Measurements from ENCODE around the gene CDH15. TPM values are rescaled to one million over a fixed set of nuclear protein-coding genes. Genes with fewer than 3 reads are reported as not detected.

The CDH15 gene
- total and polyA plus RNA-seq, 7 experiments from 2014 or later, result not detected

GRCh38 chr16:89166696-89167424, 4.7 kb upstream of the CDH15 start:
- intact Hi-C loops (cut with micrococcal nuclease), result loop anchor here (1.0 to 2.0 kb wide), 6 partner anchors 52 to 430 kb away; partner anchors contain the start of gene TRAPPC2L (in 1 of the 2)
- Mint-ChIP-seq H3K27me3 (peaks cover 0 to 6% (median 0%) of the 10 kb centered on the region in 5 donors), H3K36me3 (no peaks in the 10 kb centered on the region), H3K27ac (no peak overlapping the region), H3K9me3 (peaks cover 0 to 4% (median 0%) of the 10 kb centered on the region in 11 donors), H3K4me1 (peaks cover 6 to 10% (median 8%) of the 10 kb centered on the region in 7 donors), H3K4me3 (no peak overlapping the region)
- CTCF ChIA-PET, result interaction anchor here (0.6 to 1.2 kb wide), 11 partner anchors 11 to 640 kb away, joined by 3 to 5 read pairs (median 3); no protein-coding TSS in a partner anchor
- Histone ChIP-seq H3K4me1 (ENCODE audit: control insufficient read depth in 2 of 2, insufficient read depth in 2 of 2, low read length in 2 of 2) (peaks cover 8 to 21% of the 10 kb centered on the region in 2 donors), H3K4me3 (ENCODE audit: low read length) (no peak overlapping the region), H3K27me3 (ENCODE audit: control insufficient read depth in 2 of 2, insufficient read depth in 2 of 2, low read length in 2 of 2) (no peaks in the 10 kb centered on the region), H3K36me3 (ENCODE audit: control insufficient read depth in 2 of 3, insufficient read depth in 3 of 3, low read length in 3 of 3) (no peaks in the 10 kb centered on the region), H3K27ac (ENCODE audit: low read depth, low read length) (no peak overlapping the region), H3K9me3 (ENCODE audit: control insufficient read depth in 2 of 3, low read length in 3 of 3) (no peaks in the 10 kb centered on the region)
- no peak for ATAC-seq
- POLR2A ChIA-PET, result interaction anchor here (1.0 to 1.3 kb wide), 2 partner anchors 11 to 226 kb away, joined by 3 to 4 read pairs; no protein-coding TSS in a partner anchor
- DNase-seq, result peak in 1 of 9 donors; percentile 37

- Mint-ChIP-seq H3K9me3 (peaks cover 0 to 2% (median 0%) of the 10 kb centered on the region in 11 donors), H3K27me3 (peaks cover 0 to 6% (median 0%) of the 10 kb centered on the region in 5 donors), H3K4me3 (no peak overlapping the region), H3K4me1 (peaks cover 6 to 10% (median 8%) of the 10 kb centered on the region in 7 donors), H3K27ac (no peak overlapping the region), H3K36me3 (no peaks in the 10 kb centered on the region)
- Histone ChIP-seq H3K27ac (ENCODE audit: low read depth, low read length) (no peak overlapping the region), H3K9me3 (ENCODE audit: control insufficient read depth in 2 of 3, low read length in 3 of 3) (no peaks in the 10 kb centered on the region), H3K4me1 (ENCODE audit: control insufficient read depth in 2 of 2, insufficient read depth in 2 of 2, low read length in 2 of 2) (peaks cover 8 to 21% of the 10 kb centered on the region in 2 donors), H3K4me3 (ENCODE audit: low read length) (no peak overlapping the region), H3K27me3 (ENCODE audit: control insufficient read depth in 2 of 2, insufficient read depth in 2 of 2, low read length in 2 of 2) (no peaks in the 10 kb centered on the region), H3K36me3 (ENCODE audit: control insufficient read depth in 2 of 3, insufficient read depth in 3 of 3, low read length in 3 of 3) (no peaks in the 10 kb centered on the region)
- ATAC-seq, result peak; percentile 49
- peak; percentile 67 to 94 (median 82) for DNase-seq
- intact Hi-C loops (cut with micrococcal nuclease), result loop anchor here (1.0 to 2.0 kb wide), 6 partner anchors 52 to 431 kb away; partner anchors contain the start of gene TRAPPC2L (in 1 of the 2)
- CTCF ChIA-PET, result interaction anchor here (0.6 to 1.2 kb wide), 10 partner anchors 12 to 641 kb away, joined by 3 to 5 read pairs (median 3); no protein-coding TSS in a partner anchor
- POLR2A ChIA-PET, result interaction anchor here (1.0 to 1.3 kb wide), 2 partner anchors 10 to 227 kb away, joined by 3 to 4 read pairs; no protein-coding TSS in a partner anchor
Observed at GRCh38 chr16:89167425-89167941, 4.1 kb upstream of the CDH15 start.

GRCh38 chr16:89168381-89169189, 3.0 kb upstream of the CDH15 start:
- Histone ChIP-seq H3K27me3 (ENCODE audit: control insufficient read depth in 2 of 2, insufficient read depth in 2 of 2, low read length in 2 of 2) (no peaks in the 10 kb centered on the region), H3K36me3 (ENCODE audit: control insufficient read depth in 2 of 3, insufficient read depth in 3 of 3, low read length in 3 of 3) (no peaks in the 10 kb centered on the region), H3K27ac (ENCODE audit: low read depth, low read length) (no peak overlapping the region), H3K4me1 (ENCODE audit: control insufficient read depth in 2 of 2, insufficient read depth in 2 of 2, low read length in 2 of 2) (peaks cover 8 to 21% of the 10 kb centered on the region in 2 donors), H3K4me3 (ENCODE audit: low read length) (no peak overlapping the region), H3K9me3 (ENCODE audit: control insufficient read depth in 2 of 3, low read length in 3 of 3) (no peaks in the 10 kb centered on the region)
- ATAC-seq (no peak), DNase-seq (no peak)
- no peaks in the 10 kb centered on the region for H3K36me3 Mint-ChIP-seq
- peaks cover 0 to 2% (median 0%) of the 10 kb centered on the region in 11 donors for H3K9me3 Mint-ChIP-seq
- H3K4me3 Mint-ChIP-seq, result no peak overlapping the region
- peaks cover 0 to 6% (median 0%) of the 10 kb centered on the region in 5 donors for H3K27me3 Mint-ChIP-seq
- peaks cover 6 to 10% (median 8%) of the 10 kb centered on the region in 7 donors for H3K4me1 Mint-ChIP-seq
- intact Hi-C loops (cut with micrococcal nuclease), result no loop called here
- no peak overlapping the region for H3K27ac Mint-ChIP-seq
- CTCF ChIA-PET, result interaction anchor here (0.7 kb wide), 1 partner anchor 1244 kb away, joined by 3 read pairs; no protein-coding TSS in a partner anchor
- POLR2A ChIA-PET, result no interaction called here

GRCh38 chr16:89169778-89170177, 1.8 kb upstream of the CDH15 start:
- ATAC-seq (no peak), DNase-seq (no peak)
- POLR2A ChIA-PET, result no interaction called here
- H3K36me3 ChIP-seq (ENCODE audit: control insufficient read depth in 2 of 3, insufficient read depth in 3 of 3, low read length in 3 of 3), result no peaks in the 10 kb centered on the region
- Mint-ChIP-seq H3K4me1 (peaks cover 6 to 10% (median 8%) of the 10 kb centered on the region in 7 donors), H3K9me3 (peaks cover 0 to 2% (median 0%) of the 10 kb centered on the region in 11 donors), H3K36me3 (no peaks in the 10 kb centered on the region), H3K27me3 (peaks cover 0 to 6% (median 0%) of the 10 kb centered on the region in 5 donors), H3K27ac (no peak overlapping the region), H3K4me3 (no peak overlapping the region)
- no peak overlapping the region for H3K4me3 ChIP-seq (ENCODE audit: low read length)
- H3K9me3 ChIP-seq (ENCODE audit: control insufficient read depth in 2 of 3, low read length in 3 of 3), result no peaks in the 10 kb centered on the region
- intact Hi-C loops (cut with micrococcal nuclease), result loop anchor here (2.0 to 10.0 kb wide), 6 partner anchors 31 to 715 kb away; partner anchors contain the start of genes APRT (in 1 of the 2), CDK10 (in 1 of the 2), RPL13 (in 1 of the 2) and SLC22A31 (in 1 of the 2)
- H3K27me3 ChIP-seq (ENCODE audit: control insufficient read depth in 2 of 2, insufficient read depth in 2 of 2, low read length in 2 of 2), result no peaks in the 10 kb centered on the region
- CTCF ChIA-PET, result no interaction called here
- H3K4me1 ChIP-seq (ENCODE audit: control insufficient read depth in 2 of 2, insufficient read depth in 2 of 2, low read length in 2 of 2), result peaks cover 8 to 21% of the 10 kb centered on the region in 2 donors
- no peak overlapping the region for H3K27ac ChIP-seq (ENCODE audit: low read depth, low read length)

- H3K4me1 Mint-ChIP-seq, result peaks cover 6 to 10% (median 8%) of the 10 kb centered on the region in 7 donors
- H3K9me3 Mint-ChIP-seq, result peaks cover 0 to under 1% (median 0%) of the 10 kb centered on the region in 11 donors
- Histone ChIP-seq H3K36me3 (ENCODE audit: control insufficient read depth in 2 of 3, insufficient read depth in 3 of 3, low read length in 3 of 3) (no peaks in the 10 kb centered on the region), H3K4me1 (ENCODE audit: control insufficient read depth in 2 of 2, insufficient read depth in 2 of 2, low read length in 2 of 2) (peaks cover 8 to 21% of the 10 kb centered on the region in 2 donors), H3K4me3 (ENCODE audit: low read length) (peak overlapping the region; percentile 51), H3K27ac (ENCODE audit: low read depth, low read length) (no peak overlapping the region), H3K9me3 (ENCODE audit: control insufficient read depth in 2 of 3, low read length in 3 of 3) (no peaks in the 10 kb centered on the region), H3K27me3 (ENCODE audit: control insufficient read depth in 2 of 2, insufficient read depth in 2 of 2, low read length in 2 of 2) (no peaks in the 10 kb centered on the region)
- CTCF ChIA-PET, result interaction anchor here (0.5 kb wide), 1 partner anchor 234 kb away, joined by 3 read pairs; no protein-coding TSS in a partner anchor
- H3K27me3 Mint-ChIP-seq, result peaks cover 0 to 6% (median 0%) of the 10 kb centered on the region in 5 donors
- no peaks in the 10 kb centered on the region for H3K36me3 Mint-ChIP-seq
- POLR2A ChIA-PET, result interaction anchor here (1.1 to 1.4 kb wide), 2 partner anchors 10 to 55 kb away, joined by 3 to 4 read pairs; no protein-coding TSS in a partner anchor
- H3K27ac Mint-ChIP-seq, result peak overlapping the region in 5 of 9 donors; percentile 51 to 86 (median 75)
- DNase-seq (peak in 3 of 9 donors; percentile 29 to 50 (median 31)), ATAC-seq (no peak)
- H3K4me3 Mint-ChIP-seq, result peak overlapping the region; percentile 65 to 88 (median 76)
- intact Hi-C loops (cut with micrococcal nuclease), result loop anchor here (1.0 to 10.0 kb wide), 14 partner anchors 22 to 716 kb away; partner anchors contain the start of genes TRAPPC2L (in 2 of the 2), APRT (in 1 of the 2), CDK10 (in 1 of the 2) and RPL13 (in 1 of the 2)
Observed at GRCh38 chr16:89170346-89171215, 967 bp upstream of the CDH15 start.
